B cell (primary cell): ENCODE results near the gene BCL3. TPM values are rescaled to one million over a fixed set of nuclear protein-coding genes. Genes with fewer than 3 reads are reported as not detected.

Experiments used
- ATAC-seq: fragments of 200-7000 bp; cut with Tn5 transposase; one replicate; pipeline ENCODE4 v1.10.0; 2021; ENCODE audit warnings: low read depth, mild to moderate bottlenecking, moderate number of reproducible peaks, moderate library complexity
- CTCF ChIA-PET: fragments of 350-600 bp; sonication (Branson Sonifier 250); formaldehyde crosslinking; loops from one replicate; lab custom pipeline; 2021; ENCODE audit warnings: antibody characterized with exemption, inconsistent platforms; lab: Charles Lee
- POLR2A ChIA-PET: fragments of 350-600 bp; sonication (Branson Sonifier 250); formaldehyde crosslinking; loops from one replicate; lab custom pipeline; 2021; ENCODE audit warnings: antibody characterized with exemption; lab: Charles Lee
- DNase-seq: peaks from one replicate; pipeline ENCODE4 v3.0.0; 2013
- H2AFZ ChIP-seq: 2 replicates; pipeline ENCODE4 v1.6.1; 2012; ENCODE audit warnings: mild to moderate bottlenecking, low read depth, low read length; ENCODE audit not compliant: insufficient read depth, poor library complexity, severe bottlenecking
- H3K27ac ChIP-seq, 2 donors: 1 replicate in 1 of 2; 2 replicates in 1 of 2; pipeline ENCODE4 v1.5.1; 2012 to 2013; ENCODE audit warnings: low read length in 2 of 2, mild to moderate bottlenecking in 2 of 2, moderate library complexity in 1 of 2
- H3K27me3 ChIP-seq, 4 experiments: fragments of 200-600 bp in 1 of 4; sonication (generic) in 1 of 4; replicated peaks in 1 of 4; 1 replicate in 2 of 4; 2 replicates in 2 of 4; pipeline versions ENCODE4 v1.6.1 to v1.7.0; 2013 to 2016; ENCODE audit warnings: low read length in 3 of 4, mild to moderate bottlenecking in 2 of 4, mixed read lengths in 1 of 4, moderate library complexity in 1 of 4; ENCODE audit not compliant: insufficient read depth in 4 of 4, control insufficient read depth in 3 of 4; ENCODE audit errors: control extremely low read depth in 1 of 4
- H3K36me3 ChIP-seq, 2 experiments: replicated peaks in 1 of 2; 1 replicate in 1 of 2; 2 replicates in 1 of 2; pipeline versions ENCODE4 v1.6.1 to v1.7.1; 2013; ENCODE audit warnings: low read length in 1 of 2; ENCODE audit not compliant: insufficient read depth in 2 of 2, control insufficient read depth in 1 of 2; ENCODE audit errors: control extremely low read depth in 1 of 2, extremely low read depth in 1 of 2
- H3K4me1 ChIP-seq, 2 donors: fragments of 200-600 bp in 1 of 2; sonication (generic) in 1 of 2; 1 replicate in 1 of 2; 2 replicates in 1 of 2; pipeline versions ENCODE4 v1.5.1 to v1.6.1; 2013 to 2017; ENCODE audit warnings: low read length in 2 of 2; ENCODE audit not compliant: control insufficient read depth in 2 of 2, insufficient read depth in 2 of 2
- H3K4me2 ChIP-seq: replicated peaks from 2 replicates; pipeline ENCODE3; 2012; ENCODE audit warnings: mild to moderate bottlenecking, low read depth, low read length; ENCODE audit not compliant: poor library complexity, severe bottlenecking
- H3K4me3 ChIP-seq, 5 experiments: fragments of 200-600 bp in 1 of 5; sonication (generic) in 1 of 5; 1 replicate in 3 of 5; 2 replicates in 2 of 5; pipeline versions ENCODE4 v1.5.1 to v1.7.0; 2011 to 2016; ENCODE audit warnings: low read length in 4 of 5, mild to moderate bottlenecking in 4 of 5, low read depth in 2 of 5, control low read depth in 1 of 5, moderate library complexity in 1 of 5; ENCODE audit not compliant: insufficient read depth in 1 of 5; ENCODE audit errors: control extremely low read depth in 1 of 5, extremely low read depth in 1 of 5
- H3K79me2 ChIP-seq: fragments of 200-600 bp; sonication (generic); one replicate; pipeline ENCODE4 v1.6.0; 2016; ENCODE audit warnings: low read length; ENCODE audit not compliant: control insufficient read depth, insufficient read depth
- H3K9ac ChIP-seq: fragments of 200-600 bp; sonication (generic); 2 replicates; pipeline ENCODE4 v1.6.1; 2017; ENCODE audit warnings: mild to moderate bottlenecking, low read length, moderate library complexity
- H3K9me3 ChIP-seq, 3 donors: one replicate each; pipeline versions ENCODE4 v1.6.1 to v1.7.1; 2013; ENCODE audit warnings: low read length in 2 of 3; ENCODE audit not compliant: control insufficient read depth in 2 of 3, insufficient read depth in 1 of 3; ENCODE audit errors: control extremely low read depth in 1 of 3
- H4K20me1 ChIP-seq: 2 replicates; pipeline ENCODE4 v1.6.0; 2012; ENCODE audit warnings: mild to moderate bottlenecking, low read length; ENCODE audit not compliant: insufficient read depth, control insufficient read depth, poor library complexity, severe bottlenecking
- H3K27ac Mint-ChIP-seq: one replicate; pipeline ENCODE4 v1.8.0; 2021; ENCODE audit warnings: mixed read lengths
- H3K27me3 Mint-ChIP-seq: one replicate; pipeline ENCODE4 v1.8.0; 2021; ENCODE audit warnings: mixed read lengths
- H3K4me1 Mint-ChIP-seq: one replicate; pipeline ENCODE4 v1.8.0; 2021; ENCODE audit warnings: mixed read lengths
- H3K4me3 Mint-ChIP-seq: one replicate; pipeline ENCODE4 v1.8.0; 2021; ENCODE audit warnings: mixed read lengths
- H3K9me3 Mint-ChIP-seq: one replicate; pipeline ENCODE4 v1.8.0; 2022; ENCODE audit warnings: mixed read lengths; ENCODE audit not compliant: insufficient read depth
- EZH2 ChIP-seq: IDR thresholded peaks from 2 replicates; pipeline ENCODE4 v1.6.1; 2012; ENCODE audit warnings: borderline replicate concordance, low read depth, mild to moderate bottlenecking, moderate library complexity, low read length; ENCODE audit not compliant: insufficient read depth, poor library complexity, severe bottlenecking
- WGBS: methylation state at CpG from one replicate; pipeline ENCODE4 v1.1.5; 2013; ENCODE audit warnings: missing lambda C conversion rate; ENCODE audit not compliant: insufficient coverage; 5-methylcytosine and 5-hydroxymethylcytosine counted together
- intact Hi-C: fragments of 100-400 bp; cut with micrococcal nuclease; formaldehyde crosslinking; loops from one replicate; pipeline ENCODE4 v1.10.0; 2022
- polyA plus RNA-seq: library from polyadenylated mRNA; depleted of rRNA; stranded (reverse); fragments of >200 nt; gene quantifications from 2 replicates; pipeline ENCODE4 v1.2.3, GENCODE V29; 2012
- total RNA-seq, 2 donors: library from RNA; stranded (reverse); fragments of 120-200 nt in 1 of 2; gene quantifications; 1 replicate in 1 of 2; 2 replicates in 1 of 2; pipeline versions ENCODE4 v1.2.3 to v1.2.4, GENCODE V29; 2013 to 2022
- TF ChIP-seq, protein P1 (sequence below): fragments of 200-600 bp; IDR thresholded peaks from one replicate; pipeline ENCODE4 v1.8.0; 2022; ENCODE audit warnings: antibody characterized with exemption, mild to moderate bottlenecking

The BCL3 gene
- total and polyA plus RNA-seq, 2 donors (not counting 1 experiment from before 2014, with no cell fraction given) = 52.3 to 147 TPM

DNA sequence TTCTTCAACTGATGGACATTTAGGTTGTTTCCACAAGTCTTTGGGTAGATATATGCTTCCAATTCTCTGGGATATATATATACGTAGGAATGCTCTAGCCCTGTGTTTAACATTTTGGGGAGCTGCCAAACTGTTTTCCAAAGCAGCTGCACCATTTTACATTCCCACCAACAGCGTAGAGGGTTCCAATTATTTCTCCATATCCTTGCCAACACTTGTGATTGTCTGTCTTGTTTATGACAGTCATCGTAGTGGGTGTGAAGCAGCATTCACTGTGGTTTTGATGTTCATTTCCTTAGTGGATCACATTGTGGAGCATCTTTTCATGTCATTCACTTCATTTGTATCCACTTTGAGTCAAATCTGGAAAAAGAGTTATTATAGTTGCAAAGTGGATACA is 24.5 kb downstream of the BCL3 start:
- DNase-seq = no peak
- Histone ChIP-seq H3K27me3 (peaks cover 0 to 7% (median 1%) of the 10 kb centered on the region in 4 experiments), H3K4me3 (no peak overlapping the region), H3K4me2 (no peak overlapping the region), H3K79me2 (no peaks in the 10 kb centered on the region), H3K36me3 (no peaks in the 10 kb centered on the region), H3K4me1 (peaks cover 8 to 16% of the 10 kb centered on the region in 2 donors), H2AFZ (no peak overlapping the region), H3K27ac (no peak overlapping the region), H4K20me1 (no peaks in the 10 kb centered on the region), H3K9me3 (peaks cover 0 to 4% (median 3%) of the 10 kb centered on the region in 3 donors), H3K9ac (no peak overlapping the region)
- POLR2A ChIA-PET = no interaction called here
- TF ChIP-seq EZH2 = no peak
- TF ChIP-seq, protein P1, sequence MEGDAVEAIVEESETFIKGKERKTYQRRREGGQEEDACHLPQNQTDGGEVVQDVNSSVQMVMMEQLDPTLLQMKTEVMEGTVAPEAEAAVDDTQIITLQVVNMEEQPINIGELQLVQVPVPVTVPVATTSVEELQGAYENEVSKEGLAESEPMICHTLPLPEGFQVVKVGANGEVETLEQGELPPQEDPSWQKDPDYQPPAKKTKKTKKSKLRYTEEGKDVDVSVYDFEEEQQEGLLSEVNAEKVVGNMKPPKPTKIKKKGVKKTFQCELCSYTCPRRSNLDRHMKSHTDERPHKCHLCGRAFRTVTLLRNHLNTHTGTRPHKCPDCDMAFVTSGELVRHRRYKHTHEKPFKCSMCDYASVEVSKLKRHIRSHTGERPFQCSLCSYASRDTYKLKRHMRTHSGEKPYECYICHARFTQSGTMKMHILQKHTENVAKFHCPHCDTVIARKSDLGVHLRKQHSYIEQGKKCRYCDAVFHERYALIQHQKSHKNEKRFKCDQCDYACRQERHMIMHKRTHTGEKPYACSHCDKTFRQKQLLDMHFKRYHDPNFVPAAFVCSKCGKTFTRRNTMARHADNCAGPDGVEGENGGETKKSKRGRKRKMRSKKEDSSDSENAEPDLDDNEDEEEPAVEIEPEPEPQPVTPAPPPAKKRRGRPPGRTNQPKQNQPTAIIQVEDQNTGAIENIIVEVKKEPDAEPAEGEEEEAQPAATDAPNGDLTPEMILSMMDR = no peak
- peaks cover 21% of the 10 kb centered on the region for H3K4me1 Mint-ChIP-seq
- no peak for ATAC-seq
- H3K4me3 Mint-ChIP-seq = no peak overlapping the region
- no CpG with 5 or more reads among the region's 3 CpGs for WGBS
- intact Hi-C loops = loop anchor here (5.0 to 10.0 kb wide), 2 partner anchors 72 to 179 kb away; partner anchors contain the start of gene NECTIN2
- H3K27ac Mint-ChIP-seq = no peak overlapping the region
- CTCF ChIA-PET = interaction anchor here (0.7 to 14.8 kb wide), 5 partner anchors 11 to 216 kb away, joined by 3 to 591 read pairs (median 4); no protein-coding TSS in a partner anchor
- H3K27me3 Mint-ChIP-seq = no peaks in the 10 kb centered on the region
- H3K9me3 Mint-ChIP-seq = peaks cover 4% of the 10 kb centered on the region

DNA sequence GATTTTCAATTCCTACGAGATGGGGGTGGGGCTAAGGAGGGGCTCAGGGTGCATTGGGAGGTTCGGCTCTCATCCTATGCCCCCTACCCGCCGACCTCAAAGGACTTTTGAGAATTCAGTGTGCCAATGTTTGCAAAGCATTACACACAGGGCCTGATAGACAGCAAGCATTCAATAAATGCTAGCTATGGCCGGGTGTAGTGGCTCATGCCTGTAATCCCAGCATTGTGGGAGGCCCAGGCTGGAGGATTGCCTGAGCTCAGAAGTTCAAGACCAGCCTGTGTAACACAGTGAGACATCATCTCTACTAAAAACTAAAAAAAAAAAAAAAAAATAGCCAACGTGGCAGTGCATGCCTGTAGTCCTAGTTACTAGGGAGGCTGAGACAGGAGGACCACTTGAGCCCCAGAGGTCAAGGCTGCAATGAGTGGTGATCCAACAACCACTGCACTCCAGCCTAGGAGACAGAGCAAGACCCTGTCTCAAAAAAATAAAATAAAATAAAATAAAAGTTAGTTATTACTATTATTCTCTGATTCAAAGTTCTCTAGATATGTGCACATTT is 27.2 kb downstream of the BCL3 start:
- TF ChIP-seq EZH2 = no peak
- TF ChIP-seq, protein P1 = no peak
- Histone ChIP-seq H3K4me2 (no peak overlapping the region), H3K4me1 (peaks cover 0 to 3% of the 10 kb centered on the region in 2 donors), H3K9me3 (no peaks in the 10 kb centered on the region), H4K20me1 (no peaks in the 10 kb centered on the region), H3K27ac (no peak overlapping the region), H3K9ac (no peak overlapping the region), H3K27me3 (peaks cover 0 to 15% (median 1%) of the 10 kb centered on the region in 4 experiments), H2AFZ (no peak overlapping the region), H3K36me3 (no peaks in the 10 kb centered on the region), H3K4me3 (no peak overlapping the region), H3K79me2 (no peaks in the 10 kb centered on the region)
- H3K27me3 Mint-ChIP-seq = peaks cover 3% of the 10 kb centered on the region
- ChIA-PET POLR2A (no interaction called here), CTCF (interaction anchor here (14.8 kb wide), 1 partner anchor 51 kb away, joined by 591 read pairs; no protein-coding TSS in a partner anchor)
- 100% methylated on average over 5 of the region's 6 CpGs for whole genome bisulfite sequencing
- no peak overlapping the region for H3K4me3 Mint-ChIP-seq
- ATAC-seq (no peak), DNase-seq (no peak)
- H3K4me1 Mint-ChIP-seq = peaks cover 1% of the 10 kb centered on the region
- intact Hi-C loops = loop anchor here (10.0 kb wide), 1 partner anchor 69 kb away; the partner anchor contains the start of gene NECTIN2
- H3K27ac Mint-ChIP-seq = no peak overlapping the region
- no peaks in the 10 kb centered on the region for H3K9me3 Mint-ChIP-seq
